SU-DHL-6 (cell line): Measurements from ENCODE around the gene BOC.

ENCODE experiments used
- H2AFZ ChIP-seq: fragments of 200-600 bp; sonication (generic); 2 replicates; pipeline ENCODE4 v1.6.1; 2014; ENCODE audit warnings: low read depth, mild to moderate bottlenecking, moderate library complexity, mixed read lengths, antibody characterized with exemption, low read length; ENCODE audit not compliant: severe bottlenecking
- H3F3A ChIP-seq: fragments of 200-600 bp; shearing (Covaris generic); 2 replicates; pipeline ENCODE4 v1.6.0; 2016; ENCODE audit warnings: antibody characterized with exemption, mild to moderate bottlenecking; ENCODE audit not compliant: insufficient read depth
- H3K27ac ChIP-seq: fragments of 200-600 bp; sonication (generic); 2 replicates; pipeline ENCODE4 v1.5.1; 2016; ENCODE audit warnings: low read depth, mild to moderate bottlenecking, low read length, moderate library complexity, mixed read lengths
- H3K27me3 ChIP-seq: fragments of 200-600 bp; sonication (generic), shearing (Covaris generic); 2 replicates; pipeline ENCODE4 v1.6.0; 2014; ENCODE audit warnings: mild to moderate bottlenecking, low read length
- H3K36me3 ChIP-seq: fragments of 200-600 bp; sonication (generic); 2 replicates; pipeline ENCODE4 v1.6.1; 2014; ENCODE audit warnings: mild to moderate bottlenecking, low read length, mixed read lengths
- H3K4me2 ChIP-seq: fragments of 300-600, 200-600 bp; shearing (Covaris generic), sonication (generic); 2 replicates; pipeline ENCODE4 v1.6.0; 2014; ENCODE audit warnings: low read length, low read depth, mild to moderate bottlenecking; ENCODE audit not compliant: poor library complexity, severe bottlenecking
- H3K4me3 ChIP-seq: fragments of 200-600 bp; sonication (generic); 2 replicates; pipeline ENCODE4 v1.5.1; 2014; ENCODE audit warnings: antibody characterized with exemption, low read length, mild to moderate bottlenecking, mixed read lengths; ENCODE audit not compliant: insufficient read depth, poor library complexity, severe bottlenecking
- H3K79me2 ChIP-seq: fragments of 200-600 bp; sonication (generic); 2 replicates; pipeline ENCODE4 v1.6.1; 2014; ENCODE audit warnings: mild to moderate bottlenecking, low read length, moderate library complexity; ENCODE audit not compliant: insufficient read depth
- H3K9ac ChIP-seq: fragments of 200-600 bp; sonication (generic); 2 replicates; pipeline ENCODE4 v1.7.0; 2014; ENCODE audit warnings: mild to moderate bottlenecking, low read length
- H3K9me2 ChIP-seq: fragments of 200-600 bp; sonication (generic); replicated peaks from 2 replicates; pipeline ENCODE4 v1.6.1; 2014; ENCODE audit warnings: low read length; ENCODE audit not compliant: insufficient read depth
- H3K9me3 ChIP-seq: fragments of 200-600 bp; sonication (generic); 2 replicates; pipeline ENCODE4 v1.6.1; 2014; ENCODE audit warnings: low read length, mixed read lengths; ENCODE audit not compliant: insufficient read depth
- H4K20me1 ChIP-seq: fragments of 200-600 bp; sonication (generic); 2 replicates; pipeline ENCODE4 v1.6.1; 2014; ENCODE audit warnings: low read depth, mild to moderate bottlenecking, antibody characterized with exemption, low read length, moderate library complexity, mixed read lengths
- EZH2phosphoT487 ChIP-seq: fragments of 200-600 bp; sonication (generic), shearing (Covaris generic); conservative IDR thresholded peaks from 2 replicates; pipeline ENCODE4 v1.6.1; 2018; ENCODE audit warnings: mild to moderate bottlenecking, antibody characterized with exemption, low read length, moderate library complexity, mixed read lengths
- TF ChIP-seq, protein P1 (sequence below): fragments of 200-600 bp; sonication (generic); IDR thresholded peaks from one replicate; pipeline ENCODE4 v1.5.1; 2017; ENCODE audit warnings: antibody characterized with exemption, mild to moderate bottlenecking, low read length, moderate library complexity; ENCODE audit not compliant: insufficient read depth, poor library complexity, severe bottlenecking

Gene BOC

GRCh38 chr3:113225286-113225685 lies 13.9 kb downstream of the BOC start:
- Histone ChIP-seq H3K79me2 (no peaks in the 10 kb centered on the region), H3K27ac (no peak overlapping the region), H3K4me3 (no peak overlapping the region), H3K9me3 (no peaks in the 10 kb centered on the region), H2AFZ (no peak overlapping the region), H4K20me1 (no peaks in the 10 kb centered on the region), H3F3A (no peaks in the 10 kb centered on the region), H3K4me2 (no peak overlapping the region), H3K9ac (no peak overlapping the region), H3K27me3 (no peaks in the 10 kb centered on the region), H3K9me2 (no peaks in the 10 kb centered on the region), H3K36me3 (no peaks in the 10 kb centered on the region)
- TF ChIP-seq, protein P1, sequence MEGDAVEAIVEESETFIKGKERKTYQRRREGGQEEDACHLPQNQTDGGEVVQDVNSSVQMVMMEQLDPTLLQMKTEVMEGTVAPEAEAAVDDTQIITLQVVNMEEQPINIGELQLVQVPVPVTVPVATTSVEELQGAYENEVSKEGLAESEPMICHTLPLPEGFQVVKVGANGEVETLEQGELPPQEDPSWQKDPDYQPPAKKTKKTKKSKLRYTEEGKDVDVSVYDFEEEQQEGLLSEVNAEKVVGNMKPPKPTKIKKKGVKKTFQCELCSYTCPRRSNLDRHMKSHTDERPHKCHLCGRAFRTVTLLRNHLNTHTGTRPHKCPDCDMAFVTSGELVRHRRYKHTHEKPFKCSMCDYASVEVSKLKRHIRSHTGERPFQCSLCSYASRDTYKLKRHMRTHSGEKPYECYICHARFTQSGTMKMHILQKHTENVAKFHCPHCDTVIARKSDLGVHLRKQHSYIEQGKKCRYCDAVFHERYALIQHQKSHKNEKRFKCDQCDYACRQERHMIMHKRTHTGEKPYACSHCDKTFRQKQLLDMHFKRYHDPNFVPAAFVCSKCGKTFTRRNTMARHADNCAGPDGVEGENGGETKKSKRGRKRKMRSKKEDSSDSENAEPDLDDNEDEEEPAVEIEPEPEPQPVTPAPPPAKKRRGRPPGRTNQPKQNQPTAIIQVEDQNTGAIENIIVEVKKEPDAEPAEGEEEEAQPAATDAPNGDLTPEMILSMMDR, result no peak
- no peak for TF ChIP-seq EZH2phosphoT487

GRCh38 chr3:113226491-113226890 lies 15.1 kb downstream of the BOC start:
- Histone ChIP-seq H3K27ac (no peak overlapping the region), H3K36me3 (no peaks in the 10 kb centered on the region), H2AFZ (no peak overlapping the region), H3F3A (no peaks in the 10 kb centered on the region), H3K4me2 (no peak overlapping the region), H3K9me2 (no peaks in the 10 kb centered on the region), H3K79me2 (no peaks in the 10 kb centered on the region), H3K27me3 (no peaks in the 10 kb centered on the region), H4K20me1 (no peaks in the 10 kb centered on the region), H3K4me3 (no peak overlapping the region), H3K9ac (no peak overlapping the region), H3K9me3 (no peaks in the 10 kb centered on the region)
- no peak for TF ChIP-seq EZH2phosphoT487
- TF ChIP-seq, protein P1, result no peak

GRCh38 chr3:113227146-113227545 lies 15.8 kb downstream of the BOC start:
- Histone ChIP-seq H2AFZ (no peak overlapping the region), H3K36me3 (no peaks in the 10 kb centered on the region), H3K4me3 (no peak overlapping the region), H3K27ac (no peak overlapping the region), H3F3A (no peaks in the 10 kb centered on the region), H4K20me1 (no peaks in the 10 kb centered on the region), H3K4me2 (no peak overlapping the region), H3K79me2 (no peaks in the 10 kb centered on the region), H3K9ac (no peak overlapping the region), H3K9me2 (no peaks in the 10 kb centered on the region), H3K27me3 (no peaks in the 10 kb centered on the region), H3K9me3 (no peaks in the 10 kb centered on the region)
- TF ChIP-seq EZH2phosphoT487, result no peak
- TF ChIP-seq, protein P1, result no peak
